Hippocampal formation (tissue), 2 donors: Measurements from ENCODE around the gene LACTBL1.
"Not testable (repeated sequence)": the region's sequence is repeated elsewhere in the genome, so short reads cannot be mapped to it uniquely, and the experiment has no call there.

ENCODE experiments used
- DNase-seq, 2 donors: peaks; one replicate each; lab custom pipeline; 2025; lab: John Stamatoyannopoulos, UW

Gene LACTBL1

GRCh38 chr1:22976461-22977243 lies 4.0 kb upstream of the LACTBL1 start:
- DNase-seq: peak; percentile 35 to 64

DNA sequence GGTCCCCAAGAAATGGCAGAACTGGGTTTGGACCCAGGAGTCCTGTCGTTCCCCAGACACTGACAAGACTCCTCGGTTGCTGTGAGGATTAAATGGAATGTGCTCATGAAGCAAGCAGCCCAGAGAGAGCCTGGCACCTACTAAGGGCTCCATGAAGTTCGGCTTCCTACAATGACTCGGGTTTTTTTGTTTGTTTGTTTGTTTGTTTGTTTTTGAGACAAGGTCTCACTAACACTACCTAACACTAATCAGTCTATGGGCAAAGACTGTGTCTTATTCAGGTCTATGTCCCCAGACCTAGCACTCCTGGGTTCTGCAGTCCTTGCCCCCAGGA lies 3.4 kb upstream of the LACTBL1 start:
- no peak for DNase-seq

GRCh38 chr1:22975694-22976093 lies 3.0 kb upstream of the LACTBL1 start:
- DNase-seq: no peak

- no peak for DNase-seq
Measured at GRCh38 chr1:22971611-22972405, 858 bp downstream of the LACTBL1 start.

- no peak for DNase-seq
Measured at GRCh38 chr1:22971161-22971560, 1.5 kb downstream of the LACTBL1 start.

GRCh38 chr1:22970096-22970495 lies 2.6 kb downstream of the LACTBL1 start:
- no peak for DNase-seq

DNA sequence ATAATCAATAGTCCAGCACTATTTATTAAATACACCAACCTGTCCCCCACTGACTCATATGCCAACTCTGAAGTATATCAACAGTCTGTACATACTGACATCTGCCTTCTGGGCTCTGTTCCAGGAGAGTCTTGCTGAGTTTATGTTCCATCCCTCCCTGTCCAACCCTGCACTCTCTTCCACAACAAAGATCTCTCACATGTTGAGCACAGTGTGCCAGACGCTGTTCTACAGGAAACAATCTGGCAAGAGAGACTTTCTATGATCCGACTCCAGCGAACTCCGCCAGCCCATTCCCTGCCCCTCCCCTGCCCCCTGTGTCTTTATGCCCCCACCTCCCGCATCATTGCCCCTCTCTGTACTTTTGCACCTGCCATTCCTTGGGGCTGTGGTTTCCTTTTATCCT lies 3.4 kb downstream of the LACTBL1 start:
- no peak for DNase-seq

DNA sequence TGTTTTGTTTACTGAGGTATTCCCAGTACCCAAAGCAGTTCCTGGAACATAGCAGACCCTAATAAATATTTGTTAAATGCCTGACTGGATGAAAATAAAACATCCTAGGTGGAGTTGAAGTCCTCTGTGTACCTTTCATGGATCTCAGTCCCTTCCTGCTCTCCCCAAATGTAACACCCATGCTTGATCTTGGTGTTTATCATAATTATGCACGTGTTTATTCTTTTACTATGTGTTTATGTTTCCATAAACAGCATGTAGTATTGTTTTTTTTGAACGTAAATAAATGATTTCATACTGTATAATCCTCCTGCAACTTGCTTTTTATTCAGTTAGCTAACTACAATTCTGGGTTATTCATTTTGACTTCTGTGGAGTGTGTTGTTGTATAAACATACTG lies 4.8 kb downstream of the LACTBL1 start:
- no peak for DNase-seq

DNA sequence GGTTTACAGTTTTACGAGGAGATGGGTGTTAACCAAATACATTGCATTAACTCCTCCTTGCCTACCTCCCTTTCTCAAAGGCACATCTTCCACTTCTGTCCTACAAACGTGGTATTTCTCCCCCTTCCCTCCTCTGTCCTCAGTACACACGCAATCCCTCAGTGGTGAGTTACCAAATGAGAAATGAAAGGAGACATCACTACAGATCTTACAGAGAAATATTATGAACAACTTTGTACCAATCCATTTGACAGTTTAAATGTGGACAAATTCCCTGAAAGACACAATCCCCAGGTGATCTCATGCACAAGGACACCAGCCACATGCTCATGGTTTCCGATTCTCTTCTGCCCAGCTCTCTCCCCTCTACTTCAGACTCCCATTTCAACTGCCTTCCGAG lies 6.4 kb downstream of the LACTBL1 start:
- no peak for DNase-seq

DNA sequence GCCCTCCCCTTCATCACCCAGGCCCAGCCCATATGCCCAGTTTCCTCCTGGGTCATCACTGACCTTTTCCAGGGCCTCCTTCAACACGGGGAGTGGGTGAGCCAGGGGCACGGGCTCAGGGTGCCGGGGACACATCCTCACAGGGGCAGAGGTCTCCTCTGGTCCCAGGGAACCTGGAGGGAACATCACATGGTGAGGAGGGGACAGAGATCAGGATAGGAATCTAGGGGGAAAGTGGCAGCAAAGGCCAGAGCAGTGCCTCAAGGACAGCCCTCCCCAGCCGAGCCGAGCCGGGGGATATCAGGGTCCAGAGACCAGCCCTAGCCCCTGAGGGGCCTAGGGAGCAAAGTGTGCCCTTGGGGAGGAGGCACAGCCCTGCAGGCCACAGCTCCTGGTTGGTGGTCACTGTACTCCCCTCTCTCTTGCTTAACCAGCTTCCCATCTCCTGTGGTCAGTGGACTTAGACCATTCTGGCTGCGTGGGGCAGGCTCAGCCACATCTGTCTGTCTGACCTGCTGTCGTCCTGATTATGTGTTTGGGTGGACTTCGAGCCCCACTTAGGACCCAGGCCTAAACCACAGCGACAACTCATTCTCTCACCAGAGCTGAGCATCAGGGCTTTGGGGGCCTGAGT lies 9.5 kb downstream of the LACTBL1 start:
- no peak for DNase-seq

GRCh38 chr1:22962558-22962957 lies 10.1 kb downstream of the LACTBL1 start:
- DNase-seq: no peak

DNA sequence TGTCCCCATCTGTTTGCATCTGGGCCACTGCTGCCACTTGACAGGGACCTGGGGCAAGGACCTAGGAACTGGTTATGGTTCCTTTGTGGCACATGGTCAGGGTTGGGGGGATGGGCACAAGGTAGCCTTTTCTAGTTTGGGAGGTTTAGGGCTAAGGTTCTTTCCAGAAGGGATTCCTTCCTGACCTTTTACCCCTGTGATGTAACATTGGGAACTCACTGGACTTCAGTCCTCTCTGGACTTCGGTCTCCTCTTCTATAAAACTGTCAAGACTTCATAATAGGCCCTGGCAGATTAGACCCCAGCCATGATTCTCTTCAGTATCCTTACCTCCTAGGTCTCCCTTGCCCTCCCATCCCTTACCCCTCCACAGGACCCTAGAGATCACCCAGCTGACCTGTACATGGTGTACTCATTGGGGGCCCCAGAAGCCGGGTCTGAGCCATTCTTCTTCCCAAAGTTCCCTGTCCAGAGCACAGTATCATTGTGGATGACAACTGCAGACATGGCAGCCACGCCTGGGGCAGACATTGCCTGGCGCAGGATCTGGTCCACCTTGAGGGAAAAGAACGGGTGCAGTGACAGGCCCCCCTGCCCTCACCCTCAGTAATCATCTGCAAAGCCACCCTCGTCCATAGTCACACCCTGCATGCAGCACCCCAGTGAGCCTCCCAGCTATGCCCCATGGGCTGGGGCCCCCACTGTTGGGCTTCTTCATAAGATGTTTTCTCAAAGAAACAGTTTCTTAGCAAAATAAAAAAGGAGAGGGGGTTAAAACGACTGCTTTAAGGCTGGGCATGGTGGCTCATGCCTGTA lies 12.9 kb downstream of the LACTBL1 start:
- no peak for DNase-seq

GRCh38 chr1:22958556-22958955 lies 14.1 kb downstream of the LACTBL1 start:
- DNase-seq: no peak

GRCh38 chr1:22957066-22957465 lies 15.6 kb downstream of the LACTBL1 start:
- no peak for DNase-seq

DNA sequence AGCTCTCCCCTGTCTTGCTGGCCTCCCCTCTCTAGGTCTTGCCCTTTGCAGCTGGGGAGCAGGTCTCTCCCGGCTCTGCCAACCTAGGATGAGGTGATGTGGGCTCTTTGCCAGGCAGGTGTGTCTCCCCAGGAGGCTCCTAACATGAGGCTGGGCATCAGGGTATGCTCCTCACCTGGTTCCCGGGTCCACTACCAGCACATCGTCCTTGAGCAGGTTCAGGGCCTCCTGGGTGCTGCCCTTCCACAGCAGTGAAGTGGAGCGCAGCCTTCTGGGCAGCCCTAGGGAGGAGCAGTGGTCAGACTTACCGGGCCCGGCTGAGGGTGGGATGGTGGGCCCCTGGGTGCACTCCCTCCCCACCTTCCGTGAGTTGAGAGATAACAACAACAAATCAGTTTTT lies 17.5 kb downstream of the LACTBL1 start:
- no peak for DNase-seq

- no peak for DNase-seq
Measured at GRCh38 chr1:22953740-22954141, 18.9 kb downstream of the LACTBL1 start.

DNA sequence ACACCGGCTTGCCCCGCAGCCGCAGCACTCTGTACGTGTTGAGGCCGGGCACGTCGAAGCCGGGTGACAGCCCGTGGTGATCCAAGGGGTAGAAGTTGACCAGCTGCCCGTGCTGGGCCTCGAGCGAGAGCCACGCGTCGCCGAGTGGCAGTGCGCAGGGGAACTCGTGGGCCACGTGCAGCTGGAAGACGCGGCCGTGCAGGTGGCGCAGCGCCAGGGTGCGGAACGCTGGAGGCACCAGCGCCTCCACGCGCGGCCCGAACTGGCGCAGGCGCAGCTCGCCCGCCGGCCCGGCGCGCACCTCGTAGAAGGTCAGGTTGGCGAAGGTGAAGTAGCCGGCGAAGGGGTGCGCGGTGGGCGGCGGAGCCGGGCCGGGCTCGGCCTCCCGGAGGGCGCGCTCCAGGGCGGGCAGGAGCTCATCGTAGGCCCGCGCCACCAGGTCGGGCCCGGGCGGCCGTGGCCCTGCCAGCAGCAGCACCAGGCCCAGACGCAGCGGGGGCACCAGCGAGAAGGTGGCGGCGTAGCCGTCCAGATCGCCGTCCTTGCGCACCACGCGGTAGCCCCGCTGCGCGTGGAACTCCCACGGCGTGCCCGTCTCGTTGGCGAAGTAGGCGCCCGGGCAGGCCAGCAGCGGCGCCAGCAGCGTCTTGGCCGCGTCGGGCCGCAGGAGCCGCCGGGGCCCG lies 19.5 kb downstream of the LACTBL1 start:
- no peak for DNase-seq

DNA sequence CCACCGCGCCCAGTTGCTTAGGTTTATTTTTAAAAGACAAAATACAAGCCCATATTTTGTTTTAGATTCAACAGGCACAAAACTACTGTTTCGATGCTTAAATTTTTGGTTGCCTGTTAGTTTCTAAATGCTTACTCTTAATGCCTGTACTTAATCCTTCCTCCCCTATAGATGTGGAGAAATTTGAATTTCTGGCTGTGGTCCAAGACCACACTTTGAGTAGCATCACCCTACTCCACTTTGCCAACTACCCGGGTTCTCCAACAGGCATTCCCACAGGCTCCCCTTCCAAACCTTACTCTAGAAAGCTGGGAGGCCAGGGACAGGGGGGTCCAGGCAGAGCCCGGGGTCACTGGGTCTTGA lies 20.0 kb downstream of the LACTBL1 start:
- no peak for DNase-seq

DNA sequence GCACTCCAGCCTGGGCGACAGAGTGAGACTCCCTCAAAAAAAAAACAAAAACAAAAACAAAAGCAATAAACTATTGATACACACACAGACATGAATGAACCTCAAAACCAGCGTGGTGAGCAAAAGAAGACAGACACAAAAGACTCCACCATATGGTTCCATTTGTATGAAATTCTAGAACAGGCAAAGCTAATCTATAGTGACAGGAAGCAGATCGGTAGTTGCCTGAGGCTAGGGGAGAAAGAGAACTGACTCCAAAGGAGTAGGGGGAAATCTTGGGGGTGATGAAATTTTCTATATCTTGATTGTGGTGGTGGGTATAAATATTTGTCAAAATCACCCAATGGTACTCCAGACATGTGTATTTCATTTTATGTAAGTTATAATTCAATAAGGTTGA lies 20.9 kb downstream of the LACTBL1 start:
- DNase-seq: no peak

GRCh38 chr1:22949822-22950331 lies 22.8 kb downstream of the LACTBL1 start:
- DNase-seq: no peak

DNA sequence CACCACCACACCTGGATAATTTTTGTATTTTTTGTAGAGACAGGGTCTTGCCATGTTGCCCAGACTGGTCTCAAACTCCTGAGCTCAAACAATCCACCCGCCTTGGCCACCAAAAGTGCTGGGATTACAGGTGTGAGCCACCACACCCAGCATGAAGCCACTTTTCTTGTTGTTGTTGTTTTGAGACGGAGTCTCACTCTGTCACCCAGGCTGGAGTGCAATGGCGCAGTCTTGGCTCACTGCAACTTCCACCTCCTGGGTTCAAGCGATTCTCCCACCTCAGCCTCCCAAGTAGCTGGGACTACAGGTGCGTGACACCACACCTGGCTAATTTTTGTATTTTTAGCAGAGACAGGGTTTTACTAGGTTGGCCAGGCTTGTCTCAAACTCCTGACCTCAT lies 27.5 kb downstream of the LACTBL1 start:
- DNase-seq: not testable (repeated sequence)
